Measurements from ENCODE around the gene TMEM209.
"Not testable (repeated sequence)": the region's sequence is repeated elsewhere in the genome, so short reads cannot be mapped to it uniquely, and the experiment has no call there.

The TMEM209 gene

GRCh38 chr7:130242198-130243014 is 37.2 kb upstream of the TMEM209 start:
- Histone ChIP-seq H3K36me3 (ENCODE audit: low read length) (no peaks in the 10 kb centered on the region), H3K4me3 (ENCODE audit: insufficient read depth, low read length, poor library complexity, severe bottlenecking) (no peak overlapping the region), H3K4me2 (ENCODE audit: low read depth, low read length, poor library complexity, severe bottlenecking) (no peak overlapping the region), H3K9me2 (replicated peaks; ENCODE audit: insufficient read depth, low read length) (no peaks in the 10 kb centered on the region), H3K27ac (ENCODE audit: low read depth, low read length) (no peak overlapping the region), H3K27me3 (ENCODE audit: low read length) (no peaks in the 10 kb centered on the region), H3K79me2 (ENCODE audit: insufficient read depth, low read length) (no peaks in the 10 kb centered on the region), H4K20me1 (ENCODE audit: low read depth, low read length) (no peaks in the 10 kb centered on the region), H2AFZ (ENCODE audit: low read depth, low read length, severe bottlenecking) (peak overlapping the region; percentile 95), H3F3A (ENCODE audit: insufficient read depth) (no peaks in the 10 kb centered on the region), H3K9me3 (ENCODE audit: insufficient read depth, low read length) (no peaks in the 10 kb centered on the region), H3K9ac (ENCODE audit: low read length) (0 out of 2 replicates have a peak overlapping the region, but pooled peaks have one; percentile 7)
- TF ChIP-seq CTCF (IDR thresholded peaks at IDR 0.05; ENCODE audit: insufficient read depth, low read length, poor library complexity, severe bottlenecking) = peak; percentile 91
- TF ChIP-seq EZH2phosphoT487 (conservative IDR thresholded peaks at IDR 0.05; ENCODE audit: low read length) = no peak

DNA sequence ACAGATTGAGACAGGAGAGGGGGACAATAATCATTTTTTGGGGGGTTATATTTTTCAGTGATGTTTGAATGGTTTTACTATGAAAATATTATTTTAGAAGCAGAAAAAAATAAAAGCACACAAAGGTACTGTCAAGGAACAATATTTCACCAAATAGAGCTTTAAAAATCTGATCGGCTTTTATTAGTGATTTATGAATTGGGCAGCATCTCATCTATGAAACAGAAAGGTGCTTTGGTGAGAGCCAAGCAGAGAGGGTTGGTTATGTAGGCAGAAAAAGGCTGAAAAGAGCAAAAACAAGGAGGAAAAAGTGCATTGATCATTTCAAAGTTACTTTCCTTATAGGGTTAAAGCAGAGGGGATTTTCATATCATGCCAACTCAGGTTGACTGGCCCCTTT is 35.0 kb upstream of the TMEM209 start:
- no peaks in the 10 kb centered on the region for H3K79me2 ChIP-seq (ENCODE audit: insufficient read depth, low read length)
- no peaks in the 10 kb centered on the region for H3K9me2 ChIP-seq (replicated peaks; ENCODE audit: insufficient read depth, low read length)
- H3K27me3 ChIP-seq (ENCODE audit: low read length) = no peaks in the 10 kb centered on the region
- H3K9ac ChIP-seq (ENCODE audit: low read length) = no peak overlapping the region
- H3K36me3 ChIP-seq (ENCODE audit: low read length) = no peaks in the 10 kb centered on the region
- H3K4me3 ChIP-seq (ENCODE audit: insufficient read depth, low read length, poor library complexity, severe bottlenecking) = no peak overlapping the region
- no peaks in the 10 kb centered on the region for H3K9me3 ChIP-seq (ENCODE audit: insufficient read depth, low read length)
- H2AFZ ChIP-seq (ENCODE audit: low read depth, low read length, severe bottlenecking) = no peak overlapping the region
- no peak overlapping the region for H3K27ac ChIP-seq (ENCODE audit: low read depth, low read length)
- H3K4me2 ChIP-seq (ENCODE audit: low read depth, low read length, poor library complexity, severe bottlenecking) = no peak overlapping the region
- TF ChIP-seq CTCF (IDR thresholded peaks at IDR 0.05; ENCODE audit: insufficient read depth, low read length, poor library complexity, severe bottlenecking) = no peak
- no peak for TF ChIP-seq EZH2phosphoT487 (conservative IDR thresholded peaks at IDR 0.05; ENCODE audit: low read length)
- H3F3A ChIP-seq (ENCODE audit: insufficient read depth) = no peaks in the 10 kb centered on the region
- H4K20me1 ChIP-seq (ENCODE audit: low read depth, low read length) = no peaks in the 10 kb centered on the region

- H3K4me2 ChIP-seq (ENCODE audit: low read depth, low read length, poor library complexity, severe bottlenecking); H3K36me3 ChIP-seq (ENCODE audit: low read length); H3K27me3 ChIP-seq (ENCODE audit: low read length); H3K27ac ChIP-seq (ENCODE audit: low read depth, low read length); H3K9me3 ChIP-seq (ENCODE audit: insufficient read depth, low read length); H4K20me1 ChIP-seq (ENCODE audit: low read depth, low read length); H3K4me3 ChIP-seq (ENCODE audit: insufficient read depth, low read length, poor library complexity, severe bottlenecking); H3K9me2 ChIP-seq (replicated peaks; ENCODE audit: insufficient read depth, low read length); H2AFZ ChIP-seq (ENCODE audit: low read depth, low read length, severe bottlenecking); H3F3A ChIP-seq (ENCODE audit: insufficient read depth); H3K79me2 ChIP-seq (ENCODE audit: insufficient read depth, low read length); H3K9ac ChIP-seq (ENCODE audit: low read length): not testable (repeated sequence)
Measured at GRCh38 chr7:130236361-130236760, 31.2 kb upstream of the TMEM209 start.

GRCh38 chr7:130234078-130234477 is 28.9 kb upstream of the TMEM209 start:
- no peak for TF ChIP-seq EZH2phosphoT487 (conservative IDR thresholded peaks at IDR 0.05; ENCODE audit: low read length)
- no peak for TF ChIP-seq CTCF (IDR thresholded peaks at IDR 0.05; ENCODE audit: insufficient read depth, low read length, poor library complexity, severe bottlenecking)

More at GRCh38 chr7:130234078-130234477, 28.9 kb upstream of the TMEM209 start:
- Histone ChIP-seq H3K36me3 (ENCODE audit: low read length) (no peaks in the 10 kb centered on the region), H2AFZ (ENCODE audit: low read depth, low read length, severe bottlenecking) (no peak overlapping the region), H3K9me2 (replicated peaks; ENCODE audit: insufficient read depth, low read length) (no peaks in the 10 kb centered on the region), H3K9ac (ENCODE audit: low read length) (no peak overlapping the region), H3K27me3 (ENCODE audit: low read length) (no peaks in the 10 kb centered on the region), H3K27ac (ENCODE audit: low read depth, low read length) (no peak overlapping the region), H3K4me2 (ENCODE audit: low read depth, low read length, poor library complexity, severe bottlenecking) (no peak overlapping the region), H3K9me3 (ENCODE audit: insufficient read depth, low read length) (no peaks in the 10 kb centered on the region), H3K79me2 (ENCODE audit: insufficient read depth, low read length) (no peaks in the 10 kb centered on the region), H3F3A (ENCODE audit: insufficient read depth) (peaks cover 4% of the 10 kb centered on the region), H3K4me3 (ENCODE audit: insufficient read depth, low read length, poor library complexity, severe bottlenecking) (no peak overlapping the region), H4K20me1 (ENCODE audit: low read depth, low read length) (no peaks in the 10 kb centered on the region)

Measured in SU-DHL-6 (cell line).